SJCRH30 (cell line): ENCODE results near the gene LMLN. TPM values are rescaled to one million over a fixed set of nuclear protein-coding genes. Genes with fewer than 3 reads are reported as not detected.
A peak's percentile ranks its signal among the peaks of the same experiment; 100 is the strongest.
"Not testable (repeated sequence)": the region's sequence is repeated elsewhere in the genome, so short reads cannot be mapped to it uniquely, and the experiment has no call there.

Source experiments
- DNase-seq, 2 experiments: peaks; one replicate each; pipeline ENCODE4 v3.0.0-alpha.2; 2015 to 2020
- H3K27ac ChIP-seq: fragments of 250-450 bp; sonication (Bioruptor Pico); 2 replicates; pipeline ENCODE4 v1.5.1; 2020; ENCODE audit warnings: mild to moderate bottlenecking, moderate library complexity
- H3K27me3 ChIP-seq: fragments of 250-450 bp; sonication (Bioruptor Pico); 2 replicates; pipeline ENCODE4 v1.5.1; 2020; ENCODE audit warnings: mild to moderate bottlenecking, moderate library complexity
- H3K36me3 ChIP-seq: fragments of 250-450 bp; sonication (Bioruptor Pico); 2 replicates; pipeline ENCODE4 v1.5.1; 2020; ENCODE audit warnings: mild to moderate bottlenecking, moderate library complexity
- H3K4me1 ChIP-seq: fragments of 250-450 bp; sonication (Bioruptor Pico); 2 replicates; pipeline ENCODE4 v1.5.1; 2020; ENCODE audit warnings: mild to moderate bottlenecking, moderate library complexity
- H3K4me3 ChIP-seq: fragments of 250-450 bp; sonication (Bioruptor Pico); 2 replicates; pipeline ENCODE4 v1.5.1; 2020; ENCODE audit warnings: mild to moderate bottlenecking, moderate library complexity
- H3K9me3 ChIP-seq: fragments of 250-450 bp; sonication (Bioruptor Pico); replicated peaks from 2 replicates; pipeline ENCODE4 v1.5.1; 2020; ENCODE audit warnings: mild to moderate bottlenecking, moderate library complexity
- total RNA-seq: library from RNA; depleted of rRNA; stranded (reverse); fragments of >200 nt; shearing (Covaris generic); gene quantifications from 2 replicates; pipeline ENCODE4 v1.2.3, GENCODE V29; 2014

Gene LMLN
- total RNA-seq, 1 experiment from 2014 or later, result 0.73 TPM

DNA sequence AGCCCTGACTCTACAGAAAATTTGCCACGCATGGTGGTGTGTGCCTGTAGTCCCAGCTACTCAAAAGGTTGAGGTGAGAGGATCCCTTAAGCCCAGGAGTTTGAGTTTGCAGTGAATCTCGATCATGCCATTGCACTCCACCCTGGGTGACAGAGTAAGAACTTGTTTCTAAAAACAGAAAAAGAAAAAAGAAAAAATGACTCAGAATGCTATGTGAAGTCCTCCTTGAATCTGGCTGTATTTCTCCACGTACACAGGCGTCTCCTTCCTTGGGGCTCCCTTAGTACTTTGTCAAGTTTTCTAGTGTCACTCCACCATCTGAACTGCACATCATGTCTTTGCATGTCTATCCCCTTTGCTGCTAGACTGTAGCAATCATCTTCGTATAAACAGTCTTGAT, 104.4 kb downstream of the LMLN start:
- Histone ChIP-seq H3K27me3 (no peaks in the 10 kb centered on the region), H3K9me3 (no peaks in the 10 kb centered on the region), H3K4me3 (no peak overlapping the region), H3K36me3 (no peaks in the 10 kb centered on the region), H3K4me1 (no peaks in the 10 kb centered on the region), H3K27ac (no peak overlapping the region)
- no peak for DNase-seq

DNA sequence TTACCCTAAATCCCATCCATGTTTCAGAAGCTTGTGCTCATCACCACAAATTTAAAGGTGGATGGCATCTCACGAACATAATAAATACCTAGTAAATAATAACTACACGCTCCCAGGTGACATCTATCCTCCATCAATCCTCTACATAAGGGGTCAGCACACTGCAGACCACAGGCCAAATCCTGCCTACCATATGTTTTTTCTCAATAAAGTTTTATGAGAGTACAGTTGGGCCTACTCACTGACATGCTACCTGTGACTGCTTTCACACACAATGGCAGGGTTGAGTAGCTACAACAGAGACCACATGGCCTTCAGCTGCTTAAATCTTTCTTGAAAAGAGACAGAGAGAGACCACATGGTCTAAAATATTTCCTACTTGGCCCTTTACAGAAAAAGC, 105.9 kb downstream of the LMLN start:
- H3K4me1 ChIP-seq, result no peaks in the 10 kb centered on the region
- H3K4me3 ChIP-seq, result no peak overlapping the region
- no peaks in the 10 kb centered on the region for H3K36me3 ChIP-seq
- no peaks in the 10 kb centered on the region for H3K9me3 ChIP-seq
- no peak for DNase-seq
- H3K27me3 ChIP-seq, result no peaks in the 10 kb centered on the region
- no peak overlapping the region for H3K27ac ChIP-seq

DNA sequence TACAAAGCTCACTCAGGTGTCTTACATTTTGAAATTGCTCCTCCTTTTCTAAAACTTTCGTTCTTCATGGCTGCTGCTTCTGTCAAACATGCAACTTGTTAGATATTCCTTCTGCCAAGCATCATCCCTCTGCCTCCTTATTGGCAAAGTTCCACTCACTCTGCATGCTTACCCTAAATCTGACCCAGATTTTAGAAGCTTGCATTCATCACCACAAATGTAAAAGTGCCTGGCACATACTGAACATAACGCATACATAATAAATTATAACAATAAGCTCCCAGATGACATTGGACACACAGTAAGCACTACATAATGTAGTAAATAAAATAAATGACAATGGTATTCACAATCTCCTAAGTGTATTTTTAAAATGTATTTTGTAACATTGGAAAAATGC, 107.4 kb downstream of the LMLN start:
- Histone ChIP-seq H3K9me3 (no peaks in the 10 kb centered on the region), H3K36me3 (no peaks in the 10 kb centered on the region), H3K4me3 (no peak overlapping the region), H3K4me1 (peaks cover 3% of the 10 kb centered on the region; the same call in 1 of the 2 replicates), H3K27me3 (no peaks in the 10 kb centered on the region), H3K27ac (no peak overlapping the region)
- DNase-seq, result no peak

DNA sequence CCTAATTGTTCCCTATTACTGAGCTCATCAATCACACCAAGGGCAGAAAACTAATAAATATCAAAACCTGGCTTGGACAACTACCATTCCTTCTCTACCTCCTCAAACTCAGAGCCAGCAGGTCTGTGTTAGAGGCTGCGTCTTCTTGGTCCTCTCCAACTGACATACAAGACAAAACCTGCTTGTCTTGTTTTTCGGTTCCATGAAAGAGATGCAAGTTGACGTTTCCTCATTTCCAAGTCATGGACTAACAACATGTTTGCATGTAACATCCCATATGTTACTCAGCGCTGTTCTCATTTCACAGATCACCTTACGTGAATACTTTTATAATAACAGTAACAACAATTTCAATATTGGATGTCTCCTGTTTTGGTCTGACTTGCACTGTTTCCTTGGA, 110.9 kb downstream of the LMLN start:
- H3K27me3 ChIP-seq, result no peaks in the 10 kb centered on the region
- H3K4me1 ChIP-seq, result peaks cover 3% of the 10 kb centered on the region; the same call in 1 of the 2 replicates
- H3K9me3 ChIP-seq, result no peaks in the 10 kb centered on the region
- DNase-seq, result no peak
- H3K4me3 ChIP-seq, result no peak overlapping the region
- no peaks in the 10 kb centered on the region for H3K36me3 ChIP-seq
- H3K27ac ChIP-seq, result no peak overlapping the region

DNA sequence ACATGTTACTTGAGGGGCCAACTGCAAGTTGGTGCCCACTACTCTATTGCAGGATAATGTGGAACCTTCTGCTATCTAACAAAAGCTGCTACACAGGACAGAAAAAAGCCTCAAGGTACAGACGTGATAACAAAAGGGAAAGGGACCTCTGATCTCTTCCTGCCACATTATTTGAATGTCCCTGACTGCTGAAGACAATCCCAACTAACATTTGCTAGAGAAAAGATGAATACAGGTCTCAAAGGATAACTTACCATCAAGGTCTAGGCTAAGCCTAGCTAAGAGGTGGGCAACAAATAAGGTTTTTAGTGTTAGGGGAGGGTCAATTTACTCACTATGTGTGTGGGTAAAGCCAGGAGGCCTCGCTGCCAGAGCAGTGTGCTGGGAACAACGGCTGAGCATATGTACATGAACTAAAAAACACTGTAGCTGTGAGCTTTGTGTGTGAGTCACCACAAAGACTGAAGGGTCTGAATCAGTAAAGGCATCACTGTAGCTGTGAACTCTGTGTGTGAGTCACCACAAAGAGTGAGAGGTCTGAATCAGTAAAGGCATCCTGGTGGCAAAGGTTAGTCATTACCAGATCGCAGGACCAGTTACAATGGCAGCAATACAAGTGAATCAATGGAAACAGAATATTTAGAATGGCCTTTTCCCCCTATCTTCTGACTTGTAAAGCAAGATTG, 111.7 kb downstream of the LMLN start:
- Histone ChIP-seq H3K9me3 (no peaks in the 10 kb centered on the region), H3K27me3 (no peaks in the 10 kb centered on the region), H3K4me3 (no peak overlapping the region), H3K36me3 (no peaks in the 10 kb centered on the region), H3K27ac (no peak overlapping the region), H3K4me1 (peaks cover 3% of the 10 kb centered on the region; the same call in 1 of the 2 replicates)
- peak; percentile 13 to 37 for DNase-seq

DNA sequence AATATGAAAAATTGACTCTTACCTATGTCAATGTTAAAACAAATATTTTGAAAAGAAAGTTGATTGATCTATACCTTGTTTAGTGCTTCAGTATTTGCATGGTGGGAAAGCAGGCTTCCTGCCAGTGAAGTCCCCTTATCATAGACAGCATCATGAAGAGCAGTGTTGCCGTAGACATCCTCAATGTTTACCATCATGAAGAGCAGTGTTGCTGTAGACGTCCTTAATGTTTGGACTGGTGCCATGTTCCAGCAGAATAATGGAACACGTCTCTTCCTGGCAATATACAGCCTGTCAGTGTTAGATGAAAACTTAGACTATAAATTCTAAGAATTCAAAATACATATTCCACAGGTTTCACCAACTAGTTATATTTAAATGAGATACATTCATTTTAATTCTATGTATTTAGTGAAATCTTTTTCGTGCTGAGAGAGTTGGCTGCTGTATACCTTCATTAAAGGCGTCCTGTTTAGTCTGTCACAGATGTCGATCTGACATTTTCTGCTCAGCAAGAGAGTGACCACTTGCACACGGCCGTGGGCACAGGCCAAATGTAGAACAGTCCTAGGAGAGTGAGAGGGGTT, 116.8 kb downstream of the LMLN start:
- H3K9me3 ChIP-seq, result no peaks in the 10 kb centered on the region
- H3K27me3 ChIP-seq, result no peaks in the 10 kb centered on the region
- no peaks in the 10 kb centered on the region for H3K36me3 ChIP-seq
- no peak overlapping the region for H3K4me3 ChIP-seq
- no peak for DNase-seq
- H3K27ac ChIP-seq, result no peak overlapping the region
- H3K4me1 ChIP-seq, result no peaks in the 10 kb centered on the region

DNA sequence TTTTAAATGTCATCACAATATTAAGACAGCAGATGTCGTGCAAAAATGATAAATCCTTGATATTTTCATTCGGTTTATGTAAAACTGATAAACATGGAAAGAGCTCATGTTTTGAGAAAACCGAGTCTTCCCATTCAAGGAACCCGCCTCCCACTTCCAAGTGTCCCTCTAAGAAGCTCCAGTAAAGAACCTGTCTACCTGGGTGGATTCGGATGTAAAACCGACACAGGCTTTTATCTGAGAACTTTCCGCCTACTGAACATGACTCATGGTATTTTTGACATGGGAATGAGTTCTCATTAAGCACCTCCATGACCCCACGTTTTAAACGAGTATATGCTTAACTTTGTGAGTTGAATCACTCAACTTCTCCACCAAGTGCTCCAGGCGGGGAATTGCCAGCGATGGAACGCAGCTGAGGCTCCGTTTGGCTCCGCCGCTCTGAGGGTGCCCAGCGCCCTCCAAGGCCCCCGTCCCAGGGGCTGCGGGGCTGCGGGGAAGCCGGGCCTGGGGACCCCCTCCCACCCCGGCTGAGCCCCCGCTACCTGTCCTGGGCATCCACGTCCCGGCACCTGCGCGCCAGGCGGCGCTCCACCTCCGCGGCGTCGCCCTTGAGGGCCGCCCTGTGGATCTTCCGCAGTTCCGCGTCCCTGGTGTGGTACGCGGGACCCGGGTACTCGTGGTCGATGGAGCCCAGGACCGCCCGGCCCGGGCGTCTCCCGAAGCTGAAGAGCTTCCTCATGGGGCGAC, 119.9 kb downstream of the LMLN start:
- no peak overlapping the region for H3K4me3 ChIP-seq
- no peak overlapping the region for H3K27ac ChIP-seq
- H3K36me3 ChIP-seq, result no peaks in the 10 kb centered on the region
- no peaks in the 10 kb centered on the region for H3K9me3 ChIP-seq
- no peaks in the 10 kb centered on the region for H3K27me3 ChIP-seq
- no peak for DNase-seq
- no peaks in the 10 kb centered on the region for H3K4me1 ChIP-seq

DNA sequence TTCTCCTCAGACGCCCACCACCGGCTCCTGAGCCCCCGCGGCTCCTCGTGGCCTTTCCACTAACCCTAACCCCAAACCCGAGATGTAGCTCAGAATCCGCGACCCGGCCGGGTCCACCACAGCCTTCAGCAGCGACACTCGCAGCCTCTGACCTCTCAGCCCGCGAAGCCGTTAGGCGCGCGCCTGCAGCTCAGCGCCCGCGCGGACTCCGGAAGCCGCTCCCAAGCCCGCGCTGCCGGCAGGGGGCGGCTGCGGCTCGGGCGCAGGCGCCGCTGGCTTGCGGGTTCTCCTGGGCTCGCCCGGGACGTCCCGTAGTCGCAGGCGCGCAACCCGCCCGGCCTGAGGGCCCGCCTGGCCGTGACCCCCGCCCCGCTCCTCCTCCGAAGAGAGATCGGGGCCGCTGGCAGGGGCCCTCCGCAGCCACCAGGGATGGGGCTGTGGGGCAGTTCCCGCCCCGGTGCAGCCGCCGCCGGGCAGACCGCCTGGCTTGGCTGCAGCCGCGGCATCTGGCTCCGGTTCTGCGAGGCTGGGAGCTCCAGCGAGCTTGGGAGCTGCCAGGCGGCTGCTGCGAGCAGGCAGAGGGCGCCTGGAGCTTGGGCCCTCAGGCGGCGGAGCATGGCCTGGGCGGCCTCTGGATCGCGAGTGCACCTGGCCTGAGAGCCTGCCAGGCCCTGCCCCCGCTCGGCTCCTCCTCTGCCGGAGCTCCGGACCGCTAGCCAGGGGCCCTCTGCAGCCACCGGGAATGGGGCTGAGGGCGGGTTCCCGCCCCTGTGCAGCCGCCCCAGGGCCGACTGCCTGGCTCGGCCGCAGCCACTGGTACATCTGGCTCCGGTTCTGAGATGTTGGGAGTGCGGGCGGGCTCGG, 120.7 kb downstream of the LMLN start:
- Histone ChIP-seq H3K4me1 (no peaks in the 10 kb centered on the region), H3K27me3 (no peaks in the 10 kb centered on the region), H3K27ac (no peak overlapping the region), H3K9me3 (no peaks in the 10 kb centered on the region), H3K4me3 (no peak overlapping the region), H3K36me3 (no peaks in the 10 kb centered on the region)
- DNase-seq, result no peak

DNA sequence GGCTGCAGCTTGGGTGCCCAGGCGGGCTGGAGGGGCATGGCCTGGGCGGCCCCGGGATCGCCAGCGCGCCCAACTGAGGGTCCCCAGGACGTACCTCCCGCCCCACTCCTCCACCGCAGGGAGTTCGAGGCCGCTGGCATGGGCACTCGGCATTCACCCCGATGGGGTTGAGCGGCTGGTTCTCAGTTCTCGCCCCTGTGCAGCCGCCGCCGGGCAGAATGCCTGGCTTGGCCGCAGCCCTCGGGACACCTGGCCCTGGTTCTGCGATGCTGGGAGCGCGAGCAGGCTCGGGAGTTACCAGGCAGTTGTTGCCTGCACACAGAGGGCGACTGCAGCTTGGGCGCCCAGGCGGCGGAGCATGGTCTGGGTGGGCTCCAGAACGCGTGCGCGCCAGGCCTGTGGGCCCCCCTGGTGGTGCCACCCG, 121.4 kb downstream of the LMLN start:
- H3K9me3 ChIP-seq, result no peaks in the 10 kb centered on the region
- no peak for DNase-seq
- no peaks in the 10 kb centered on the region for H3K36me3 ChIP-seq
- H3K4me1 ChIP-seq, result no peaks in the 10 kb centered on the region
- H3K27me3 ChIP-seq, result no peaks in the 10 kb centered on the region
- no peak overlapping the region for H3K27ac ChIP-seq
- no peak overlapping the region for H3K4me3 ChIP-seq

DNA sequence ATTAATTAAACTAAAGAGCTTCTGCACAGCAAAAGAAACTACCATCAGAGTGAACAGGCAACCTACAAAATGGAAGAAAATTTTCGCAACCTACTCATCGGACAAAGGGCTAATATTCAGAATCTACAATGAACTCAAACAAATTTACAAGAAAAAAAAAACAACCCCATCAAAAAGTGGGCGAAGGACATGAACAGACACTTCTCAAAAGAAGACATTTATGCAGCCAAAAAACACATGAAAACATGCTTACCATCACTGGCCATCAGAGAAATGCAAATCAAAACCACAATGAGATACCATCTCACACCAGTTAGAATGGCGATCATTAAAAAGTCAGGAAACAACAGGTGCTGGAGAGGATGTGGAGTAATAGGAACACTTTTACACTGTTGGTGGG, 122.2 kb downstream of the LMLN start:
- H3K27me3 ChIP-seq, H3K27ac ChIP-seq, H3K9me3 ChIP-seq, H3K36me3 ChIP-seq, H3K4me3 ChIP-seq, H3K4me1 ChIP-seq, DNase-seq: not testable (repeated sequence)

DNA sequence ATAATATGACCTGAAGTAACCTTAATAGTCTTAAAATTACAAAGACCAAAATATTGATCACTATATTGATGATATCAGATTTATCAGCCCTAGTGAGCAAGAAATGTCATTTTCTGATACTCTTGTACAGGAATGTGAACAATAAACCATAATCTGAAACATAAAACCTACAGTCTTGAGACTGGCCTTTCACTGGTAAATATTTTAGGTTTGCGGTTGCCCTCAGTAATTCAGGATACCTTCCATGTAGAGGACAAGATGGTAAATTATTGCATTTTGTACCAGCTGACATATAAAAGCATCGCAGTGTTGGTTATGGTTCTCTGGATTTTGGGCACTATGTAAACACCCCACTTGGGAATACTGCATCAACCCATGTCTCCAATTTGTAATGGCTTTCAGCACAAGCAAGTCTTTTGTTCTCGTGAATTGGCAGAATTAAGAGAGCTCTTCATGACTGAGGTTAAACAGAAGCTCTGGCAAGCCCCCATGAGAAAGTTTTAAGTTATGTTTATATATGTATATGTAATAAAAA, 128.5 kb downstream of the LMLN start:
- Histone ChIP-seq H3K27me3 (0 out of 2 replicates have a peak, but pooled peaks cover 6% of the 10 kb centered on the region), H3K4me3 (no peak overlapping the region), H3K4me1 (peaks cover 14% of the 10 kb centered on the region), H3K27ac (no peak overlapping the region), H3K36me3 (no peaks in the 10 kb centered on the region), H3K9me3 (no peaks in the 10 kb centered on the region)
- peak; percentile 42 to 77 for DNase-seq

DNA sequence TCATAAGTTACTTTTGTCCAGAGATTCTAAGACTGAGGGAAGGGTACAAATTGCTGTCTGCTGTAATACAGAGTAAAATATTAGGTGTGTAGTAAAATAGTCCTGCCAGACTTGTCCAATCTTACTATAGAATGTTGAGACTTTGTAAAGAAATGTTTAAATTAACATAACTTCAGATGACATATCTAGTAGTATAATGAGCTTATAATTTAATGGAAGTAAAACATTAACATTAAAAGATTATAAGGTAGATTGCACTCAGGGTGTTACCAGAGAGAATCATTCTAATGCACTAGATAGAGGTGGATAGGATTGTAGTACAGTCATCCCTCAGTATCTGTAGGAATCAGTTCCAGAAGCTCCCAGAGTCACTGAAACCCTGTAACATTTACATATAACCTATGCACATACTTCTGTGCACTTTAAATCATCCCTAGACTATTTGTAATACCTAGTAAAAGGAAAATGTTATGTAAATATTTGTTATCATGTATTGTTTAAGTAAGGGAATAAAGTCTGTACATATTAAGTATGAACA, 130.8 kb downstream of the LMLN start:
- Histone ChIP-seq H3K4me3 (no peak overlapping the region), H3K27me3 (0 out of 2 replicates have a peak, but pooled peaks cover 6% of the 10 kb centered on the region), H3K36me3 (no peaks in the 10 kb centered on the region), H3K4me1 (peaks cover 14% of the 10 kb centered on the region), H3K27ac (no peak overlapping the region), H3K9me3 (no peaks in the 10 kb centered on the region)
- DNase-seq, result no peak

DNA sequence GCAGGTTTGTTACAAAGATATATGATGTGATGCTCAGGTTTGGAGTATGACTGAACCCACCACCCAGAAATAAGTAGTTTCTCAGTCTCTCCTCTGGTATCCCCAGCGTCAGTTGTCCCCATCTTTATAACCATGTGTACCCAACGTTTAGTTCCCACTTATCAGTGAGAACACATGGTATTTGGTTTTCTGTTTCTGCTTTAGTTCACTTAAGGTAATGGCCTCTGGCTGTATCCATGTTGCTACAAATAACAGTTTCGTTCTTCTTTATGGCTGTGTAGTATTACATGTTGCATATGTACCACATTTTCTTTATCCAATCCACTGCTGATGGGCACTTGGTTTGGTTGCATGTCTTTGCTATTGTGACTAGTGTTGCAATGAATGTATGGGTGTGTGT, 132.3 kb downstream of the LMLN start:
- no peaks in the 10 kb centered on the region for H3K9me3 ChIP-seq
- H3K27me3 ChIP-seq, result 0 out of 2 replicates have a peak, but pooled peaks cover 6% of the 10 kb centered on the region
- peaks cover 14% of the 10 kb centered on the region for H3K4me1 ChIP-seq
- no peaks in the 10 kb centered on the region for H3K36me3 ChIP-seq
- no peak overlapping the region for H3K27ac ChIP-seq
- no peak for DNase-seq
- no peak overlapping the region for H3K4me3 ChIP-seq

DNA sequence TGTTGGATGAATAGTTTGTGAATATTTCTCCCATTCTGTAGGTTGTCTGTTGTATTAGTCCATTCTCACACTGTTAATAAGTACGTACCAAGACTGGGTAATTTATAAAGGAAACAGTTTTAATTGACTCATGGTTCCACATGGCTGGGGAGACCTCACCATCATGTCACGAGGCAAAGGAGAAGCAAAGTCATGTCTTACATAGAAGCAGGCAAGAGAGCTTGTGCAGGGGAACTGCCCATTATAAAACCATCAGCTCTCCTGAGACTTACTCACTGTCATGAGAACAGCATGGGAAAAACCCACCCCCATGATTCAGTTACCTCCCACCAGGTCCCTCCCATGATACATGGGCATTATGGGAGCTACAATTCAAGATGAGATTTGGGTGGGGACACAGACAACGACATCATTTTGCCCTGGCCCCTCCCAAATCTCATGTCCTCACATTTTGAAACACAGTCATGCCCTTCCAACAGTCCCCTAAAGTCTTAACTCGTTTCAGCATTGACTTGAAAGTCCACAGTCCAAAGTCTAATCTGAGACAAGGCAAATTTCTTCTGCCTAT, 133.2 kb downstream of the LMLN start:
- DNase-seq, result no peak
- no peak overlapping the region for H3K4me3 ChIP-seq
- H3K4me1 ChIP-seq, result peaks cover 11% of the 10 kb centered on the region
- no peak overlapping the region for H3K27ac ChIP-seq
- no peaks in the 10 kb centered on the region for H3K36me3 ChIP-seq
- no peaks in the 10 kb centered on the region for H3K9me3 ChIP-seq
- 0 out of 2 replicates have a peak, but pooled peaks cover 3% of the 10 kb centered on the region for H3K27me3 ChIP-seq
